GM20431 (cell line): ENCODE results near the gene GNB1.
"Not testable (repeated sequence)": the region's sequence is repeated elsewhere in the genome, so short reads cannot be mapped to it uniquely, and the experiment has no call there.

Experiments
- in situ Hi-C: fragments of 300-500 bp; cut with MseI, MboI; formaldehyde crosslinking; loops from one replicate; pipeline ENCODE4 v1.15.0; 2020; ENCODE audit warnings: low sequenced_read_pairs; ENCODE audit not compliant: unreplicated experiment

Gene GNB1

GRCh38 chr1:1893997-1894353, 3.1 kb upstream of the GNB1 start:
- in situ Hi-C loops = no loop called here

- in situ Hi-C loops = no loop called here
These were observed 2.6 kb upstream of the GNB1 start for GRCh38 chr1:1893291-1893985.

- in situ Hi-C loops = no loop called here
These were observed 1.9 kb upstream of the GNB1 start for GRCh38 chr1:1892763-1893120.

GRCh38 chr1:1892079-1892762, 1.3 kb upstream of the GNB1 start:
- in situ Hi-C loops = no loop called here

- in situ Hi-C loops = no loop called here
These were observed 627 bp upstream of the GNB1 start for GRCh38 chr1:1891349-1892078.

- in situ Hi-C loops = no loop called here
These were observed 911 bp downstream of the GNB1 start for GRCh38 chr1:1889847-1890505.

GRCh38 chr1:1889090-1889750, 1.7 kb downstream of the GNB1 start:
- in situ Hi-C loops = no loop called here

GRCh38 chr1:1883890-1884289, 7.0 kb downstream of the GNB1 start:
- in situ Hi-C loops = not testable (repeated sequence)

GRCh38 chr1:1883092-1883873, 7.6 kb downstream of the GNB1 start:
- in situ Hi-C loops = no loop called here

GRCh38 chr1:1881727-1882126, 9.2 kb downstream of the GNB1 start:
- in situ Hi-C loops = no loop called here

GRCh38 chr1:1880617-1881312, 10.1 kb downstream of the GNB1 start:
- in situ Hi-C loops = no loop called here

- in situ Hi-C loops = no loop called here
These were observed 10.9 kb downstream of the GNB1 start for GRCh38 chr1:1879942-1880341.

- in situ Hi-C loops = no loop called here
These were observed 12.9 kb downstream of the GNB1 start for GRCh38 chr1:1877865-1878436.

- in situ Hi-C loops = no loop called here
These were observed 14.5 kb downstream of the GNB1 start for GRCh38 chr1:1876335-1876930.

- in situ Hi-C loops = no loop called here
These were observed 15.0 kb downstream of the GNB1 start for GRCh38 chr1:1875932-1876331.

- in situ Hi-C loops = no loop called here
These were observed 16.0 kb downstream of the GNB1 start for GRCh38 chr1:1874901-1875300.

GRCh38 chr1:1873186-1873585, 17.7 kb downstream of the GNB1 start:
- in situ Hi-C loops = no loop called here

- in situ Hi-C loops = no loop called here
These were observed 18.4 kb downstream of the GNB1 start for GRCh38 chr1:1872329-1872994.
